H9 (cell line): ENCODE results near the gene NPHS2. TPM values are rescaled to one million over a fixed set of nuclear protein-coding genes. Genes with fewer than 3 reads are reported as not detected.

Experiments
- DNase-seq: peaks from one replicate; pipeline ENCODE4 v3.0.0-alpha.2; 2017
- H2AFZ ChIP-seq: one replicate; pipeline ENCODE4 v1.6.1; 2013; ENCODE audit warnings: mild to moderate bottlenecking, low read length, control low read depth, moderate library complexity
- H2AK5ac ChIP-seq: 2 replicates; pipeline ENCODE4 v1.6.1; 2013; ENCODE audit warnings: low read length, control low read depth, mixed read lengths; ENCODE audit not compliant: insufficient read length
- H2BK120ac ChIP-seq: one replicate; pipeline ENCODE4 v1.6.1; 2013; ENCODE audit warnings: low read depth, mild to moderate bottlenecking, low read length, control low read depth, inconsistent platforms; ENCODE audit not compliant: poor library complexity, severe bottlenecking
- H2BK12ac ChIP-seq: 2 replicates; pipeline ENCODE4 v1.6.1; 2013; ENCODE audit warnings: low read length, control low read depth, mixed read lengths, low read depth; ENCODE audit not compliant: insufficient read length
- H2BK15ac ChIP-seq: 2 replicates; pipeline ENCODE4 v1.6.1; 2013; ENCODE audit warnings: low read depth, low read length, control low read depth
- H2BK20ac ChIP-seq: one replicate; pipeline ENCODE4 v1.6.1; 2013; ENCODE audit warnings: low read depth, mild to moderate bottlenecking, low read length, control low read depth, inconsistent platforms; ENCODE audit not compliant: poor library complexity, severe bottlenecking
- H2BK5ac ChIP-seq: 2 replicates; pipeline ENCODE4 v1.6.1; 2013; ENCODE audit warnings: low read length, control low read depth, mixed read lengths; ENCODE audit not compliant: insufficient read length
- H3K14ac ChIP-seq: 2 replicates; pipeline ENCODE4 v1.6.1; 2013; ENCODE audit warnings: low read length, control low read depth; ENCODE audit not compliant: insufficient read depth
- H3K18ac ChIP-seq: 2 replicates; pipeline ENCODE4 v1.6.1; 2013; ENCODE audit warnings: low read depth, mild to moderate bottlenecking, mixed read lengths, low read length, control low read depth; ENCODE audit not compliant: insufficient read length
- H3K23ac ChIP-seq: 2 replicates; pipeline ENCODE4 v1.6.1; 2013; ENCODE audit warnings: low read length, control low read depth, mixed read lengths, low read depth; ENCODE audit not compliant: insufficient read length
- H3K23me2 ChIP-seq: 2 replicates; pipeline ENCODE4 v1.6.1; 2013; ENCODE audit warnings: low read depth, mild to moderate bottlenecking, mixed read lengths, low read length, control low read depth; ENCODE audit not compliant: insufficient read length, poor library complexity, severe bottlenecking
- H3K27ac ChIP-seq: 2 replicates; pipeline ENCODE4 v1.5.1; 2013; ENCODE audit warnings: low read length, control low read depth, mixed read lengths, low read depth; ENCODE audit not compliant: insufficient read length
- H3K27me3 ChIP-seq: 2 replicates; pipeline ENCODE4 v1.6.1; 2013; ENCODE audit warnings: low read length, control low read depth, inconsistent platforms; ENCODE audit not compliant: insufficient read depth
- H3K4ac ChIP-seq: 2 replicates; pipeline ENCODE4 v1.6.1; 2013; ENCODE audit warnings: low read depth, mild to moderate bottlenecking, control low read depth, inconsistent platforms, low read length, moderate library complexity
- H3K4me1 ChIP-seq: 2 replicates; pipeline ENCODE4 v1.6.1; 2013; ENCODE audit warnings: low read length, control low read depth, inconsistent platforms; ENCODE audit not compliant: insufficient read depth
- H3K4me2 ChIP-seq: 2 replicates; pipeline ENCODE4 v1.6.1; 2013; ENCODE audit warnings: low read length, control low read depth, mixed read lengths; ENCODE audit not compliant: insufficient read length, insufficient read depth
- H3K56ac ChIP-seq: 2 replicates; pipeline ENCODE4 v1.6.1; 2013; ENCODE audit warnings: low read depth, mild to moderate bottlenecking, mixed read lengths, low read length, control low read depth; ENCODE audit not compliant: insufficient read length
- H3K79me1 ChIP-seq: 2 replicates; pipeline ENCODE4 v1.6.1; 2013; ENCODE audit warnings: low read depth, mild to moderate bottlenecking, moderate library complexity, low read length, control low read depth, inconsistent platforms; ENCODE audit not compliant: insufficient read depth, poor library complexity, severe bottlenecking
- H3K79me2 ChIP-seq: 2 replicates; pipeline ENCODE4 v1.6.1; 2013; ENCODE audit warnings: low read length, control low read depth, inconsistent platforms; ENCODE audit not compliant: insufficient read depth
- H3K9ac ChIP-seq: 2 replicates; pipeline ENCODE4 v1.6.1; 2013; ENCODE audit warnings: low read length, control low read depth, mixed read lengths; ENCODE audit not compliant: insufficient read length; ENCODE audit errors: extremely low read depth
- H3K9me3 ChIP-seq: one replicate; pipeline ENCODE4 v1.6.1; 2013; ENCODE audit warnings: low read depth, low read length, inconsistent platforms; ENCODE audit not compliant: control insufficient read depth
- H3T11ph ChIP-seq: one replicate; pipeline ENCODE4 v1.6.1; 2013; ENCODE audit warnings: mild to moderate bottlenecking, low read length, control low read depth, inconsistent platforms
- H4K20me1 ChIP-seq: one replicate; pipeline ENCODE4 v1.6.1; 2013; ENCODE audit not compliant: control insufficient read depth, insufficient read length, insufficient read depth
- H4K5ac ChIP-seq: 2 replicates; pipeline ENCODE4 v1.6.1; 2013; ENCODE audit warnings: low read depth, mild to moderate bottlenecking, mixed read lengths, low read length, control low read depth; ENCODE audit not compliant: insufficient read length
- H4K8ac ChIP-seq: replicated peaks from 2 replicates; pipeline ENCODE4 v1.6.1; 2013; ENCODE audit warnings: low read length, control low read depth, mixed read lengths, low read depth; ENCODE audit not compliant: insufficient read length
- H4K91ac ChIP-seq: 2 replicates; pipeline ENCODE4 v1.6.1; 2013; ENCODE audit warnings: low read depth, mild to moderate bottlenecking, moderate library complexity, mixed read lengths, low read length, control low read depth; ENCODE audit not compliant: insufficient read length
- H3K27ac Mint-ChIP-seq, 3 experiments: 2 replicates in 2 of 3; 3 replicates in 1 of 3; pipeline ENCODE4 v1.8.0; 2020 to 2021; ENCODE audit warnings: mixed read lengths in 3 of 3, mild to moderate bottlenecking in 1 of 3, moderate library complexity in 1 of 3
- H3K27me3 Mint-ChIP-seq: 2 replicates; pipeline ENCODE4 v1.8.0; 2021; ENCODE audit warnings: low read depth, mild to moderate bottlenecking, moderate library complexity, mixed read lengths
- H3K36me3 Mint-ChIP-seq, 3 experiments: 2 replicates in 2 of 3; 3 replicates in 1 of 3; pipeline ENCODE4 v1.8.0; 2020 to 2021; ENCODE audit warnings: low read depth in 3 of 3, mixed read lengths in 3 of 3; ENCODE audit not compliant: insufficient read depth in 1 of 3
- H3K4me1 Mint-ChIP-seq, 2 experiments: 2 replicates each; pipeline ENCODE4 v1.8.0; 2020; ENCODE audit warnings: mixed read lengths in 2 of 2
- H3K4me3 Mint-ChIP-seq, 2 experiments: 2 replicates in 1 of 2; 3 replicates in 1 of 2; pipeline ENCODE4 v1.8.0; 2020 to 2021; ENCODE audit warnings: mild to moderate bottlenecking in 2 of 2, mixed read lengths in 2 of 2, moderate library complexity in 1 of 2
- H3K9me3 Mint-ChIP-seq, 2 experiments: 2 replicates in 1 of 2; 3 replicates in 1 of 2; pipeline ENCODE4 v1.8.0; 2020; ENCODE audit warnings: mild to moderate bottlenecking in 2 of 2, mixed read lengths in 2 of 2, moderate library complexity in 1 of 2
- WGBS: extraction: QIAGEN DNeasy Blood & Tissue Kit; methylation state at CpG from one replicate; pipeline ENCODE4 v1.1.7; 2013; ENCODE audit warnings: missing lambda C conversion rate, low lambda C conversion rate, mixed read lengths; ENCODE audit not compliant: insufficient read length; ENCODE audit errors: extremely low coverage; 5-methylcytosine and 5-hydroxymethylcytosine counted together
- total RNA-seq: library from RNA; stranded (reverse); gene quantifications from 2 replicates; pipeline ENCODE4 v1.2.1, GENCODE V29; 2021
- TF ChIP-seq, protein P1 (sequence below): fragments of 200-600 bp; sonication (generic); conservative IDR thresholded peaks from 3 replicates; pipeline ENCODE4 v1.8.0; 2021; ENCODE audit warnings: antibody characterized with exemption, mild to moderate bottlenecking

The NPHS2 gene
- total RNA-seq, 1 experiment from 2014 or later = not detected

DNA sequence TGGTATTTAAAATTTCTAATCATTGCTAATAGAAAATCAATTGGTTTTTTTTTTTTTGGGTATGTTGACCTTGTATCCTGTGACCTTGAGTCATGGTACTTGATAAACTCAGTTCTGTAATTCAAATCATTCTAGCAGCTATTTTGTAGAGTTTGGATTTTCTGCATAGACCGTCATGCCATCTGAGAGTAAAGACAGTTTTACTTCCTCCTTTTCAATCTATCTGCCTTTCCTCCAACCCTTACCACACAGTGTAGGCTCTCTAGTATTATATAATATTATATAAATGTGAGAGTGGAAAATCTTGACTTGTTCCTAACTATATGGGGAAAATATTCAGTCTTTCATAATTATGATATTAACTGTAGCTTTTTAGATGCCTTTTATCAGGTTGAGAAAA, 22.9 kb upstream of the NPHS2 start:
- H4K8ac ChIP-seq = no peak overlapping the region
- no peak overlapping the region for H4K91ac ChIP-seq
- H3K14ac ChIP-seq = no peak overlapping the region
- no peak overlapping the region for H2BK20ac ChIP-seq
- no peaks in the 10 kb centered on the region for H3K23me2 ChIP-seq
- H3K9me3 ChIP-seq = no peaks in the 10 kb centered on the region
- peaks cover 5 to 11% of the 10 kb centered on the region in 2 experiments; a peak in 3 of 5 replicates for H3K9me3 Mint-ChIP-seq
- H3K36me3 Mint-ChIP-seq = peaks cover 2 to 10% (median 5%) of the 10 kb centered on the region in 3 experiments; a peak in 5 of 7 replicates
- H3K4me1 ChIP-seq = no peaks in the 10 kb centered on the region
- no peaks in the 10 kb centered on the region for H3K79me1 ChIP-seq
- no CpG with 5 or more reads among the region's 1 CpG for WGBS
- no peak overlapping the region for H2BK120ac ChIP-seq
- H2BK15ac ChIP-seq = no peak overlapping the region
- no peak overlapping the region for H3K4ac ChIP-seq
- peaks cover under 1% of the 10 kb centered on the region for H3K27me3 Mint-ChIP-seq
- H2BK5ac ChIP-seq = no peak overlapping the region
- no peaks in the 10 kb centered on the region for H3K4me1 Mint-ChIP-seq
- no peak overlapping the region for H3K4me2 ChIP-seq
- no peaks in the 10 kb centered on the region for H3K27me3 ChIP-seq
- TF ChIP-seq, protein P1, sequence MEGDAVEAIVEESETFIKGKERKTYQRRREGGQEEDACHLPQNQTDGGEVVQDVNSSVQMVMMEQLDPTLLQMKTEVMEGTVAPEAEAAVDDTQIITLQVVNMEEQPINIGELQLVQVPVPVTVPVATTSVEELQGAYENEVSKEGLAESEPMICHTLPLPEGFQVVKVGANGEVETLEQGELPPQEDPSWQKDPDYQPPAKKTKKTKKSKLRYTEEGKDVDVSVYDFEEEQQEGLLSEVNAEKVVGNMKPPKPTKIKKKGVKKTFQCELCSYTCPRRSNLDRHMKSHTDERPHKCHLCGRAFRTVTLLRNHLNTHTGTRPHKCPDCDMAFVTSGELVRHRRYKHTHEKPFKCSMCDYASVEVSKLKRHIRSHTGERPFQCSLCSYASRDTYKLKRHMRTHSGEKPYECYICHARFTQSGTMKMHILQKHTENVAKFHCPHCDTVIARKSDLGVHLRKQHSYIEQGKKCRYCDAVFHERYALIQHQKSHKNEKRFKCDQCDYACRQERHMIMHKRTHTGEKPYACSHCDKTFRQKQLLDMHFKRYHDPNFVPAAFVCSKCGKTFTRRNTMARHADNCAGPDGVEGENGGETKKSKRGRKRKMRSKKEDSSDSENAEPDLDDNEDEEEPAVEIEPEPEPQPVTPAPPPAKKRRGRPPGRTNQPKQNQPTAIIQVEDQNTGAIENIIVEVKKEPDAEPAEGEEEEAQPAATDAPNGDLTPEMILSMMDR = no peak
- H3K9ac ChIP-seq = no peak overlapping the region
- no peak overlapping the region for H3T11ph ChIP-seq
- H2AK5ac ChIP-seq = no peak overlapping the region
- no peak overlapping the region for H3K27ac Mint-ChIP-seq
- no peak overlapping the region for H3K27ac ChIP-seq
- H3K79me2 ChIP-seq = no peaks in the 10 kb centered on the region
- H2BK12ac ChIP-seq = no peak overlapping the region
- H2AFZ ChIP-seq = no peak overlapping the region
- H3K4me3 Mint-ChIP-seq = no peak overlapping the region
- no peaks in the 10 kb centered on the region for H4K20me1 ChIP-seq
- DNase-seq = no peak
- no peak overlapping the region for H3K18ac ChIP-seq
- H3K56ac ChIP-seq = no peak overlapping the region
- H4K5ac ChIP-seq = no peak overlapping the region
- no peak overlapping the region for H3K23ac ChIP-seq
